ENCODE data around the gene NCKAP5.
"Not testable (repeated sequence)": the region's sequence is repeated elsewhere in the genome, so short reads cannot be mapped to it uniquely, and the experiment has no call there.

NCKAP5 gene

DNA sequence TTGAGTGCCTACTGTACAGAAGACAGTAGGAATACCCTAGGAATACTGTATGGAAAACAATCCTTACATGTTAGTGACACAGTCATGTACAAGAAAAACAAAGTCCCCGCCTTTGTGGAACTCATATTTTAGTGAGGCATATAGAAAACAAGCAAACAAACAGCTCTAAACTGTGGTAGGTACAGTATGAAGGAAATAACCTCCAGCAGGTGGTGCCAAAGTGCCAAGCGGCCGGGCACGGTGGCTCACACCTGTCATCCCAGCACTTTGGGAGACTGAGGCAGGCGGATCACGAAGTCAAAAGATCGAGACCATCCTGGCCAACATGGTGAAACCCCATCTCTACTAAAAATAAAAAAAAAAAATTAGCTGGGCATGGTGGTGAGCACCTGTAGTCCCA lies 48.6 kb downstream of the NCKAP5 start:
- not testable (repeated sequence) for H3K4me3 ChIP-seq (ENCODE audit: low read depth, low read length); DNase-seq (ENCODE audit: low read depth)
- TF ChIP-seq, protein P1, sequence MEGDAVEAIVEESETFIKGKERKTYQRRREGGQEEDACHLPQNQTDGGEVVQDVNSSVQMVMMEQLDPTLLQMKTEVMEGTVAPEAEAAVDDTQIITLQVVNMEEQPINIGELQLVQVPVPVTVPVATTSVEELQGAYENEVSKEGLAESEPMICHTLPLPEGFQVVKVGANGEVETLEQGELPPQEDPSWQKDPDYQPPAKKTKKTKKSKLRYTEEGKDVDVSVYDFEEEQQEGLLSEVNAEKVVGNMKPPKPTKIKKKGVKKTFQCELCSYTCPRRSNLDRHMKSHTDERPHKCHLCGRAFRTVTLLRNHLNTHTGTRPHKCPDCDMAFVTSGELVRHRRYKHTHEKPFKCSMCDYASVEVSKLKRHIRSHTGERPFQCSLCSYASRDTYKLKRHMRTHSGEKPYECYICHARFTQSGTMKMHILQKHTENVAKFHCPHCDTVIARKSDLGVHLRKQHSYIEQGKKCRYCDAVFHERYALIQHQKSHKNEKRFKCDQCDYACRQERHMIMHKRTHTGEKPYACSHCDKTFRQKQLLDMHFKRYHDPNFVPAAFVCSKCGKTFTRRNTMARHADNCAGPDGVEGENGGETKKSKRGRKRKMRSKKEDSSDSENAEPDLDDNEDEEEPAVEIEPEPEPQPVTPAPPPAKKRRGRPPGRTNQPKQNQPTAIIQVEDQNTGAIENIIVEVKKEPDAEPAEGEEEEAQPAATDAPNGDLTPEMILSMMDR (IDR thresholded peaks at IDR 0.05; ENCODE audit: insufficient read depth, low read depth, low read length, missing control alignments): peak; percentile 22

DNA sequence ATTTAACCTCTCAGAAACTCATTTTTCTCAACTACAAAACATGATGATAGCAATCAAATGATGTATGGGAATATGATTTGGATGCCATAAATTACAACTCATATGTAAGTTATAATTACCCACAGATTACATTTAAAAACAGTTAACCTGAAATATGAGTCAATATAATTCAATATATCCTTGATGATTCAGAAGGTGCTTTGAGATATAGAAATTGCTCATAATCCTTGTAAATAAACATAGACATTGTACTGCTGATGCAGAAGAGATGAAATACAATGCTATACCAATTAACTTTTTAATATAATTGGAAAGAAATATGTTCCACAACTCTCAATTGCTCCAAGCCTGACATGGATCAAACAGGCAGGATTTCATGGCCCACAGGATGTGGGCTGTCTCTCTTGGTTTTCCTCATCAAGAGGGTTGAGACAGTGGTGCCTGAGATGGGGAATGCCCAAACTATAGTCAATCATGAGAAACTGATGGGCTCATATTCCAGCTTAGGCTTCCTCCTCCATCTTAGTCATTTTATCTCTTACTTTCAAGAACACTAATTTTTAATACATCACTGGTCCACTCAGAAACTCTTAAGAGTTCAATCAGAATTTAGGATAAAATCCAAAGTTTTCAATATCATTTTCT lies 49.4 kb downstream of the NCKAP5 start:
- no peak overlapping the region for H3K4me3 ChIP-seq (ENCODE audit: low read depth, low read length)
- DNase-seq (ENCODE audit: low read depth): no peak
- TF ChIP-seq, protein P1 (IDR thresholded peaks at IDR 0.05; ENCODE audit: insufficient read depth, low read depth, low read length, missing control alignments): no peak

DNA sequence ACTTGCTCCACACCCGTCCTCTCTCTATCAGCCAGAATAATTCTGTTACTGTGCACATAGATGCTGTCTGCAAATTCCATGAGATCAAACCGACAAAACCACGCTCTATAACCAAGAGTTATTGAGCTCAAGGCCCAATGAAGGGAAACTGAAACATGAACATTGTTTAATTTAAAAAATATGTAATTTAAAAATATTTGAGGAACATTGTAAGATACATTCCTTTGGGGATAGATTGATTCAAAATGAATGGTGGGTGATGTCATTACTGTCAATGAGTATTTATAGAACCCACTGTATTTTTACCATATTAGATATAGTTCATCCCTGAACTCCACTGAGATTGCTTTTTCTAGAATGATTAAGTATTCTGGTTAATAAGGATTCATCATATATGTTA lies 50.4 kb downstream of the NCKAP5 start:
- TF ChIP-seq, protein P1 (IDR thresholded peaks at IDR 0.05; ENCODE audit: insufficient read depth, low read depth, low read length, missing control alignments): no peak
- DNase-seq (ENCODE audit: low read depth): no peak
- no peak overlapping the region for H3K4me3 ChIP-seq (ENCODE audit: low read depth, low read length)

- no peak for DNase-seq (ENCODE audit: low read depth)
- H3K4me3 ChIP-seq (ENCODE audit: low read depth, low read length): no peak overlapping the region
- TF ChIP-seq, protein P1 (IDR thresholded peaks at IDR 0.05; ENCODE audit: insufficient read depth, low read depth, low read length, missing control alignments): no peak
These were observed 51.7 kb downstream of the NCKAP5 start for GRCh38 chr2:133516405-133517026.

DNA sequence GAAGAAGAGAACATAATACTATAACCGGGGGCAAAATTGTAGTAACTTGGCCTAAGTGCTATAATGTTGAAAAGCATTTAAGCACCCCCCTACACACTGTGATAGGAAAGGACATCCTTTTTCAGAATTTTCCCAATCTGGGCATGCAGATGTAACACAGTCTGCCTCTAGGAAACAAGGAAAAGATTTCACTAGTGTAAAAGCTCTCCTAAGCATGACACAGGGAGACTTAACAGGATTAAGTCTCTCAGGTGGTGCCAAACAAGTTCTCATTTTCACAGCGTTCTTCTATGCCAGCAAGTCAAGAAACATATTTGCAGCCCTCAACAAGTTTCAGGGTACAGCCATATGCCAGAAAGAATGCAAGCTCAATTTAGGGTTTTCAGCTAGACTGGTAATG lies 53.0 kb downstream of the NCKAP5 start:
- TF ChIP-seq, protein P1 (IDR thresholded peaks at IDR 0.05; ENCODE audit: insufficient read depth, low read depth, low read length, missing control alignments): no peak
- no peak for DNase-seq (ENCODE audit: low read depth)
- H3K4me3 ChIP-seq (ENCODE audit: low read depth, low read length): no peak overlapping the region

- TF ChIP-seq, protein P1 (IDR thresholded peaks at IDR 0.05; ENCODE audit: insufficient read depth, low read depth, low read length, missing control alignments): no peak
- no peak overlapping the region for H3K4me3 ChIP-seq (ENCODE audit: low read depth, low read length)
- no peak for DNase-seq (ENCODE audit: low read depth)
These were observed 54.4 kb downstream of the NCKAP5 start for GRCh38 chr2:133513893-133514292.

- TF ChIP-seq, protein P1 (IDR thresholded peaks at IDR 0.05; ENCODE audit: insufficient read depth, low read depth, low read length, missing control alignments): no peak
- no peak overlapping the region for H3K4me3 ChIP-seq (ENCODE audit: low read depth, low read length)
- DNase-seq (ENCODE audit: low read depth): no peak
These were observed 56.1 kb downstream of the NCKAP5 start for GRCh38 chr2:133512121-133512520.

Measured in GM12865 (cell line).